ENCODE data around the gene STK17B. TPM values are rescaled to one million over a fixed set of nuclear protein-coding genes. Genes with fewer than 3 reads are reported as not detected.

The STK17B gene
- polyA plus RNA-seq, 2 donors: 2.2 to 2.9 TPM

DNA sequence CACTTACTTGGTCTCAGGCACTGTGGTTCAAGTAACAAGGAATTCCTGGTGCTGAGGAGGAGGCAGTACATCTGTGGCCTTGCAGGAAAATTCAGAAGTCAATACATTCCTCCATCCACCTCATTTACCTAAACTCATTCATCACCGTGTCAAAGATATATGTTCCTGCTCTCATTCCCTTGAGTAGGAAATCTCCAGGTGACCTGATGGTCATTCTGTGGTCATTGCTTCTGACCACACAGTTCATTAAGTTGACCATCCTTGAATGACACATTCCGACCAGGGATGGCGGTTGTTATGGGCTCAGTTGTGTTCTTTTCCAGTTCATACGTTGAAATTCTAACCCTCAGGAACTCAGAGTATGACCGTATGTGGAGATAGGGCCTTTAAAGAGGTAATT lies 2.1 kb upstream of the STK17B start:
- Histone ChIP-seq H3K27ac (ENCODE audit: low read depth in 2 of 2, low read length in 1 of 2) (no peak overlapping the region), H3K36me3 (ENCODE audit: control insufficient read depth in 2 of 2, insufficient read depth in 2 of 2, low read length in 1 of 2) (no peaks in the 10 kb centered on the region), H3K4me1 (ENCODE audit: control insufficient read depth in 2 of 2, insufficient read depth in 2 of 2, low read length in 1 of 2) (no peaks in the 10 kb centered on the region), H3K4me3 (ENCODE audit: low read depth in 1 of 2, low read length in 2 of 2) (no peak overlapping the region), H3K27me3 (ENCODE audit: control insufficient read depth in 1 of 2, insufficient read depth in 2 of 2, low read length in 2 of 2) (no peaks in the 10 kb centered on the region), H3K9me3 (ENCODE audit: control insufficient read depth in 2 of 2, insufficient read depth in 1 of 2, low read depth in 1 of 2, low read length in 1 of 2) (no peaks in the 10 kb centered on the region)
- WGBS, 2 donors: 88 to 94% methylated on average over 5 of the region's 5 CpGs

DNA sequence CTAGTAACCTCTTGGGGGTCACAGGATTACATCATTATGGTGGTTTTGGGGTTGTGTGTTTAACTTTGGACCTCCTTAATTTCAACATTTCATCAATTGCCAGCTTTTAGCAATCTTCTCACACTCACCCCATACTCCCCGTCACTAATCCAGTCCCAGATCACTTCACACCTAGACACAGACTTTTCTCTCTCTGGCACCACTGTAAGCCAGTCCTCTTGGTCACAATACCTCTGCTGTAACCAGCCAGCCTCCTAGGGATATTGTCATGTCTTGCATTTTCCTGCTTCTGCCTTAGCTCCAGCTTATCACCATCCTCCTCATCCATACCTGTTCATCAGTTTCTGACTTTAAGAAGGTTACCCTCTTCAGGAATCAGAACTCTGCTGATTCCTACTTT lies 1.6 kb upstream of the STK17B start:
- Histone ChIP-seq H3K4me1 (ENCODE audit: control insufficient read depth in 2 of 2, insufficient read depth in 2 of 2, low read length in 1 of 2) (no peaks in the 10 kb centered on the region), H3K36me3 (ENCODE audit: control insufficient read depth in 2 of 2, insufficient read depth in 2 of 2, low read length in 1 of 2) (no peaks in the 10 kb centered on the region), H3K27ac (ENCODE audit: low read depth in 2 of 2, low read length in 1 of 2) (peak overlapping the region in 1 of 2 donors; percentile 18), H3K27me3 (ENCODE audit: control insufficient read depth in 1 of 2, insufficient read depth in 2 of 2, low read length in 2 of 2) (no peaks in the 10 kb centered on the region), H3K4me3 (ENCODE audit: low read depth in 1 of 2, low read length in 2 of 2) (no peak overlapping the region), H3K9me3 (ENCODE audit: control insufficient read depth in 2 of 2, insufficient read depth in 1 of 2, low read depth in 1 of 2, low read length in 1 of 2) (no peaks in the 10 kb centered on the region)
- 67 to 79% methylated on average over 1 of the region's 1 CpG for WGBS, 2 donors

DNA sequence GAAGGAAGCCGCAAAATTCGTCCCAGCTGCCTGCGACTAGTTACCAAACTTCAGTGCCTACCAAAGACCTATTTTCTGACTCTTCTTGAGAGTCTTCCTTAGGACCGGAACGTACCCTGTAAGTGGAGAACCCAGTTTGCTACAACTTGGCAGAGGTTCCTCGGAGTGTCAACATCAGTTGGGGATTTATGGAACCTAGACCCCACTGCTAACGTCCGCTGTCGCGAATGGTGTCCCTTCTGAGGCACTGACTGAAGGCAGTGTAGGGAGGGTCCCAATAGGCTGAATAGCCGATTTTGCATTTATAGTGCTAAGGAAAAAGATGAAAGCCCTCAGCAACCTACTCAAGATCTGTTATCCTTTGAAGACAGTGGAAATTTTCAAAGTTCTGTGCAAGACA lies 568 bp upstream of the STK17B start:
- Histone ChIP-seq H3K27me3 (ENCODE audit: control insufficient read depth in 1 of 2, insufficient read depth in 2 of 2, low read length in 2 of 2) (no peaks in the 10 kb centered on the region), H3K4me3 (ENCODE audit: low read depth in 1 of 2, low read length in 2 of 2) (peak overlapping the region; percentile 18 to 87), H3K9me3 (ENCODE audit: control insufficient read depth in 2 of 2, insufficient read depth in 1 of 2, low read depth in 1 of 2, low read length in 1 of 2) (no peaks in the 10 kb centered on the region), H3K4me1 (ENCODE audit: control insufficient read depth in 2 of 2, insufficient read depth in 2 of 2, low read length in 1 of 2) (no peaks in the 10 kb centered on the region), H3K27ac (ENCODE audit: low read depth in 2 of 2, low read length in 1 of 2) (peak overlapping the region; percentile 18 to 27), H3K36me3 (ENCODE audit: control insufficient read depth in 2 of 2, insufficient read depth in 2 of 2, low read length in 1 of 2) (no peaks in the 10 kb centered on the region)
- 13 to 20% methylated on average over 11 of the region's 11 CpGs for WGBS, 2 donors

- no peaks in the 10 kb centered on the region for H3K4me1 ChIP-seq (ENCODE audit: control insufficient read depth in 2 of 2, insufficient read depth in 2 of 2, low read length in 1 of 2)
- no peaks in the 10 kb centered on the region for H3K27me3 ChIP-seq (ENCODE audit: control insufficient read depth in 1 of 2, insufficient read depth in 2 of 2, low read length in 2 of 2)
- peak overlapping the region; percentile 83 to 87 for H3K4me3 ChIP-seq (ENCODE audit: low read depth in 1 of 2, low read length in 2 of 2)
- WGBS, 2 donors: 0% methylated on average over 46 to 54 of the region's 54 CpGs
- H3K27ac ChIP-seq (ENCODE audit: low read depth in 2 of 2, low read length in 1 of 2): peak overlapping the region; percentile 87 to 90
- no peaks in the 10 kb centered on the region for H3K9me3 ChIP-seq (ENCODE audit: control insufficient read depth in 2 of 2, insufficient read depth in 1 of 2, low read depth in 1 of 2, low read length in 1 of 2)
- H3K36me3 ChIP-seq (ENCODE audit: control insufficient read depth in 2 of 2, insufficient read depth in 2 of 2, low read length in 1 of 2): no peaks in the 10 kb centered on the region
Measured at GRCh38 chr2:196170606-196171247, 651 bp downstream of the STK17B start.

DNA sequence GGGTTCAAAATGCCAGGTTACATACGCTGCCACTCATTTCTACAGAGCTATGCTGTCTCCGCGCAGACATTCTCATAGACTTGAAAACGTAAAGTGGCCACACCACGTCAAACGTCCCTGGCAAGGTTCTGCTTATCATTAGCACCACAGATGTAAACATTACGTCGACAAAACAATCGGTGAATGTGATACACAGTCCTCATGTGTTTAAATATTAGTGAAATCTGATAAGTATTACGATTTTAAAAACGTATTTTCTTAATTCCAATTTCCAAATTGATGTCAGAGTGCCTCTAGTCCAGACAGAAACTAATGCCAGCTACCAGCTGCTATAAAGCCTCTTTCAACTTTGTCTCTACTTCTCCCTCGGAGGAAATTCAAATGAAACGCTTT lies 1.2 kb downstream of the STK17B start:
- no peaks in the 10 kb centered on the region for H3K27me3 ChIP-seq (ENCODE audit: control insufficient read depth in 1 of 2, insufficient read depth in 2 of 2, low read length in 2 of 2)
- H3K36me3 ChIP-seq (ENCODE audit: control insufficient read depth in 2 of 2, insufficient read depth in 2 of 2, low read length in 1 of 2): no peaks in the 10 kb centered on the region
- peak overlapping the region; percentile 87 to 90 for H3K27ac ChIP-seq (ENCODE audit: low read depth in 2 of 2, low read length in 1 of 2)
- WGBS, 2 donors: 1% methylated on average over 13 of the region's 13 CpGs
- H3K9me3 ChIP-seq (ENCODE audit: control insufficient read depth in 2 of 2, insufficient read depth in 1 of 2, low read depth in 1 of 2, low read length in 1 of 2): no peaks in the 10 kb centered on the region
- H3K4me1 ChIP-seq (ENCODE audit: control insufficient read depth in 2 of 2, insufficient read depth in 2 of 2, low read length in 1 of 2): no peaks in the 10 kb centered on the region
- peak overlapping the region; percentile 83 to 87 for H3K4me3 ChIP-seq (ENCODE audit: low read depth in 1 of 2, low read length in 2 of 2)

- Histone ChIP-seq H3K27me3 (ENCODE audit: control insufficient read depth in 1 of 2, insufficient read depth in 2 of 2, low read length in 2 of 2) (no peaks in the 10 kb centered on the region), H3K27ac (ENCODE audit: low read depth in 2 of 2, low read length in 1 of 2) (no peak overlapping the region), H3K36me3 (ENCODE audit: control insufficient read depth in 2 of 2, insufficient read depth in 2 of 2, low read length in 1 of 2) (no peaks in the 10 kb centered on the region), H3K4me1 (ENCODE audit: control insufficient read depth in 2 of 2, insufficient read depth in 2 of 2, low read length in 1 of 2) (no peaks in the 10 kb centered on the region), H3K9me3 (ENCODE audit: control insufficient read depth in 2 of 2, insufficient read depth in 1 of 2, low read depth in 1 of 2, low read length in 1 of 2) (no peaks in the 10 kb centered on the region), H3K4me3 (ENCODE audit: low read depth in 1 of 2, low read length in 2 of 2) (peak overlapping the region in 1 of 2 donors; percentile 87)
- WGBS, 2 donors: 64 to 76% methylated on average over 5 of the region's 5 CpGs
Measured at GRCh38 chr2:196169516-196169915, 1.9 kb downstream of the STK17B start.

- 51 to 52% methylated on average over 4 of the region's 4 CpGs for WGBS, 2 donors
- Histone ChIP-seq H3K27me3 (ENCODE audit: control insufficient read depth in 1 of 2, insufficient read depth in 2 of 2, low read length in 2 of 2) (no peaks in the 10 kb centered on the region), H3K36me3 (ENCODE audit: control insufficient read depth in 2 of 2, insufficient read depth in 2 of 2, low read length in 1 of 2) (no peaks in the 10 kb centered on the region), H3K4me3 (ENCODE audit: low read depth in 1 of 2, low read length in 2 of 2) (peak overlapping the region in 1 of 2 donors; percentile 28), H3K4me1 (ENCODE audit: control insufficient read depth in 2 of 2, insufficient read depth in 2 of 2, low read length in 1 of 2) (no peaks in the 10 kb centered on the region), H3K9me3 (ENCODE audit: control insufficient read depth in 2 of 2, insufficient read depth in 1 of 2, low read depth in 1 of 2, low read length in 1 of 2) (no peaks in the 10 kb centered on the region), H3K27ac (ENCODE audit: low read depth in 2 of 2, low read length in 1 of 2) (peak overlapping the region; percentile 21 to 22)
Measured at GRCh38 chr2:196168181-196168580, 3.2 kb downstream of the STK17B start.

GRCh38 chr2:196167666-196168065 lies 3.7 kb downstream of the STK17B start:
- H3K36me3 ChIP-seq (ENCODE audit: control insufficient read depth in 2 of 2, insufficient read depth in 2 of 2, low read length in 1 of 2): no peaks in the 10 kb centered on the region
- H3K4me3 ChIP-seq (ENCODE audit: low read depth in 1 of 2, low read length in 2 of 2): no peak overlapping the region
- no peak overlapping the region for H3K27ac ChIP-seq (ENCODE audit: low read depth in 2 of 2, low read length in 1 of 2)
- WGBS, 2 donors: 71 to 75% methylated on average over 2 of the region's 2 CpGs
- H3K27me3 ChIP-seq (ENCODE audit: control insufficient read depth in 1 of 2, insufficient read depth in 2 of 2, low read length in 2 of 2): no peaks in the 10 kb centered on the region
- H3K9me3 ChIP-seq (ENCODE audit: control insufficient read depth in 2 of 2, insufficient read depth in 1 of 2, low read depth in 1 of 2, low read length in 1 of 2): no peaks in the 10 kb centered on the region
- H3K4me1 ChIP-seq (ENCODE audit: control insufficient read depth in 2 of 2, insufficient read depth in 2 of 2, low read length in 1 of 2): no peaks in the 10 kb centered on the region

GRCh38 chr2:196166876-196167275 lies 4.5 kb downstream of the STK17B start:
- peak overlapping the region in 1 of 2 donors; percentile 19 for H3K4me3 ChIP-seq (ENCODE audit: low read depth in 1 of 2, low read length in 2 of 2)
- H3K36me3 ChIP-seq (ENCODE audit: control insufficient read depth in 2 of 2, insufficient read depth in 2 of 2, low read length in 1 of 2): no peaks in the 10 kb centered on the region
- H3K27ac ChIP-seq (ENCODE audit: low read depth in 2 of 2, low read length in 1 of 2): no peak overlapping the region

GRCh38 chr2:196165016-196165415 lies 6.4 kb downstream of the STK17B start:
- H3K4me3 ChIP-seq (ENCODE audit: low read depth in 1 of 2, low read length in 2 of 2): no peak overlapping the region
- H3K27ac ChIP-seq (ENCODE audit: low read depth in 2 of 2, low read length in 1 of 2): no peak overlapping the region
- H3K4me1 ChIP-seq (ENCODE audit: control insufficient read depth in 2 of 2, insufficient read depth in 2 of 2, low read length in 1 of 2): no peaks in the 10 kb centered on the region
- H3K27me3 ChIP-seq (ENCODE audit: control insufficient read depth in 1 of 2, insufficient read depth in 2 of 2, low read length in 2 of 2): no peaks in the 10 kb centered on the region
- no peaks in the 10 kb centered on the region for H3K9me3 ChIP-seq (ENCODE audit: control insufficient read depth in 2 of 2, insufficient read depth in 1 of 2, low read depth in 1 of 2, low read length in 1 of 2)
- no peaks in the 10 kb centered on the region for H3K36me3 ChIP-seq (ENCODE audit: control insufficient read depth in 2 of 2, insufficient read depth in 2 of 2, low read length in 1 of 2)
- WGBS, 2 donors: 64 to 73% methylated on average over 4 of the region's 4 CpGs

More at GRCh38 chr2:196166876-196167275, 4.5 kb downstream of the STK17B start:
- Histone ChIP-seq H3K4me1 (ENCODE audit: control insufficient read depth in 2 of 2, insufficient read depth in 2 of 2, low read length in 1 of 2) (no peaks in the 10 kb centered on the region), H3K9me3 (ENCODE audit: control insufficient read depth in 2 of 2, insufficient read depth in 1 of 2, low read depth in 1 of 2, low read length in 1 of 2) (no peaks in the 10 kb centered on the region), H3K27me3 (ENCODE audit: control insufficient read depth in 1 of 2, insufficient read depth in 2 of 2, low read length in 2 of 2) (no peaks in the 10 kb centered on the region)
- WGBS, 2 donors: 70 to 85% methylated on average over 1 of the region's 1 CpG
